GM18951 (cell line): ENCODE measurements around the gene TNFRSF4.
"Not testable (repeated sequence)": the region's sequence is repeated elsewhere in the genome, so short reads cannot be mapped to it uniquely, and the experiment has no call there.

Source experiments
- POLR2A ChIP-seq: IDR thresholded peaks from 4 replicates; pipeline ENCODE4 v1.6.1; 2011; ENCODE audit warnings: mild to moderate bottlenecking; ENCODE audit not compliant: insufficient read length, insufficient read depth; ENCODE audit errors: extremely low read depth
- in situ Hi-C: fragments of 300-500 bp; cut with MboI; formaldehyde crosslinking; loops from one replicate; pipeline ENCODE4 v1.12.0; 2022; ENCODE audit warnings: low sequenced_read_pairs, mixed read lengths, inconsistent platforms; ENCODE audit not compliant: unreplicated experiment

Gene TNFRSF4

GRCh38 chr1:1253972-1254666 lies 40.2 kb upstream of the TNFRSF4 start:
- in situ Hi-C loops, result no loop called here

GRCh38 chr1:1253314-1253713 lies 39.4 kb upstream of the TNFRSF4 start:
- in situ Hi-C loops, result no loop called here
- no peak for TF ChIP-seq POLR2A

More at GRCh38 chr1:1253972-1254666, 40.2 kb upstream of the TNFRSF4 start:
- TF ChIP-seq POLR2A, result no peak

- TF ChIP-seq POLR2A, result peak; percentile 45
- in situ Hi-C loops, result no loop called here
Observed at GRCh38 chr1:1250786-1251284, 36.9 kb upstream of the TNFRSF4 start.

DNA sequence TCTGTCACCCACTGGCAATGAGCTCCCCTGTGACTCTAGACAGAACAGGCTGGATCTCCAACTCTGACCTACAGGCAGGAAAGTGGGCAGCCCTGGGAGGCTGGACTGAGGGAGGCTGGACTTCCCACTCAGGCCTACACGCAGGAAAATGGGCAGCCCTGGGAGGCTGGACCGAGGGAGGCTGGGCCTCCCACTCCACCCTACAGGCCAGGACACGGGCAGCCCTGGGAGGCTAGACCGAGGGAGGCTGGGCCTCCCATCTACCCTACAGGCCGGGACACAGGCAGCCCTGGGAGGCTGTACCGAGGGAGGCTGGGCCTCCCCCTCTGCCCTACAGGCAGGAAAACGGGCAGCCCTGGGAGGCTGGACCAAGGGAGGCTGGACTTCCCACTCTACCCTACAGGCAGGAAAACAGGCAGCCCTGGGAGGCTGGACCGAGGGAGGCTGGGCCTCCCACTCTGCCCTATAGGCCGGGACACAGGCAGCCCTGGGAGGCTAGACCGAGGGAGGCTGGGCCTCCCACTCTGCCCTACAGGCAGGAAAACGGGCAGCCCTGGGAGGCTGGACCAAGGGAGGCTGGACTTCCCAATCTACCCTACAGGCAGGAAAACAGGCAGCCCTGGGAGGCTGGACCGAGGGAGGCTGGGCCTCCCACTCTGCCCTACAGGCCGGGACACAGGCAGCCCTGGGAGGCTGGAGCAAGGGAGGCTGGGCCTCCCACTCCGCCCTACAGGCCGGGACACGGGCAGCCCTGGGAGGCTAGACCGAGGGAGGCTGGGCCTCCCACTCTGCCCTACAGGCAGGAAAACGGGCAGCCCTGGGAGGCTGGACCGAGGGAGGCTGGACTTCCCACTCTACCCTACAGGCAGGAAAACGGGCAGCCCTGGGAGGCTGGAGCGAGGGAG lies 34.3 kb upstream of the TNFRSF4 start:
- in situ Hi-C loops, result not testable (repeated sequence)

DNA sequence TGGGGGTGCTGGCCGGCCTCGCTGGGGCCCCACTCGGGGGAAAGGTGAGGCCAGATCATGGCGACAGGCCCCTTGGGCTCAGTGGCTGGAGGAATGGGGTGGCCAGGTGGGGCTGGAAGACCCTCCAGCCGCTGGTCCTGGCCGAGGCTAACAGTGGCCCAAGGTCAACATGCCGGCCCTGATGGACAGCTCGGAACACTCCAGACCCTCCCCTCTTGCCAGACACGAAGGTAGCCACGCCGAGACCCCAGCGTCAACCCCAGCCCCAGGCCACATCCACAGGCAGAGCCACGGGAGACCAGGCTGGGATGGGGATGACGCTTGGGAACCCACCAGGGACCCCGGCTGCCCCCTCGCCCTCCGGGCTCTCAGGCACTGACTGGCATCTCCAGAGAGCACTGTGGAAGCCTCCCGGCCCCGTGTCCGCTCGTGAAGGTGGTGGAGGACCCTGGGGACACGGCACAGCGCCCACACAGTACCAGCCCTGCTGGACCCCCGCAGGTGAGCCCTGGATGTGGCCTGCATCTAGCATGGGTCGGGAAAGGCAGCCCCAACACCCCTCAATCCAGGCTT lies 33.5 kb upstream of the TNFRSF4 start:
- in situ Hi-C loops, result no loop called here
- TF ChIP-seq POLR2A, result no peak

DNA sequence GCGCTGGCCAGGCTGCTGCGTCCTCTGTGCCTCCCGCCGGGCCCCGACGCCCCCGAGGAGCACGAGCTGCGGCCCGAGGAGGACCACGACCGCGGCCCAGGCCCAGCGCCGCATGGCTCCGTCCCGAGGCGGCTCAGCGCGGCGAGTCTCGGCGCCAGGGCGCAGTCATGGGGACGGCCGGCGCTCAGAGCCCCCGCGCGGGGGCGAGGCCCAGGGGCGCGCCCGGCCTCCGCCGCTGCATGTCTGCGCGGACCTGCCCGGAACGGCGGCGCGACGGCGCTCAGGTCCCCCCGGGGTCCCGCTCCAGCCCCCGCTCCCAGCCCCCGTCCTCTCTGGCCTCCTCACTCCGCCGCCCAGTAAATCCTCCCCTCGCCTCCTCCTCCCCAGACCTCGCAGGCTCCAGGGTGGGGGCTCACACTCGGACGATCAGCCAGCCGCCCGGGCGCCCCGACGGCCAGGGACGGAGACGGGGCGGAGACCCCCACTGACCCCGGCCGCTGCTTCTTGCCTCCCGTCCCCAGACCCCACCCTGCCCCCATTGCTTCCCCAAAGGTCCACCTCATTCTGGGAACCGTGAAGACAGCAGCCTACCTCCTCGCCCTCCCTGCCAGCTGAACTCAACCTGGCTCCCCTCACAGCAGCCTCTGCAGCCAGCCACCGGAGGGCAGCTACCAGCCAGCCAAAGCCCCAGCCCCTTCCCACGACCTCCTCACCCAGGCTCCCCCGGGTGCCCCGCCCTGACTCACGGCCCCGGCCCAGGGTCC lies 32.8 kb upstream of the TNFRSF4 start, which contains the start of gene C1QTNF12:
Gene C1QTNF12, minus strand, starts transcription at position 146 of the 764 bp plus-strand sequence. Its CDS starts 32 bp downstream, at position 114.
- TF ChIP-seq POLR2A, result no peak
- in situ Hi-C loops, result no loop called here

- no peak for TF ChIP-seq POLR2A
- in situ Hi-C loops, result no loop called here
Observed at GRCh38 chr1:1245817-1246576, 32.0 kb upstream of the TNFRSF4 start.

GRCh38 chr1:1245178-1245816 lies 31.3 kb upstream of the TNFRSF4 start:
- TF ChIP-seq POLR2A, result no peak
- in situ Hi-C loops, result no loop called here

DNA sequence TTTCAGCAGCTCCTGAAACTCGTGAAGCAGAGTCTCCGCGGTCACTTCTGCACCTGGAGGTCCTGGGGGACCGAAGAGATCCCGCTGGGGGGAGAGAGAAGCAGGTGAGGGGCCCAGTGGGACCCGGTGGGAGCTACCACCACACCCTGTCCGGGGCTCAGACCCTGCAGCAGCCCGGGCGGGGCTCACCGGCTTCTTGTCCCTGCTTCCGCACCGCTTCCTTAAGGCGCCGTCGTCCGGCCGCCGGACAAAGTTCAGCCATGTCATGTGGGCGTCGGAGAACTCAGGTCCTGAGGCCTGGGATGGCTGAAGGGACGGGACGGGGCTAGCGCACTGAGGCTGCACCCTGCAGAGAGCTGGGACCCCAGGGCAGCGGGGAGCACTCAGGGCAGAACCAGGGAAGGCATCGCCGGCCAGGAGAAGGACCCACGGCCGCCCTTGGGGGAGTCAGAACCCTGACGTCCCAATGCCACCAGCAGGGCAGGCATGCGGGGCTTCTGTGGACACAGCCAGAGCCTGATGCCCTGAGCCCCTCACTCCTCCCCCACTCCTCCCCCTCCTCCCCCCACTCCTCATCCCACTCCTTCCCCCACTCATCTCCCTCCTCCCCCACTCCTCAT lies 30.3 kb upstream of the TNFRSF4 start:
- in situ Hi-C loops, result no loop called here

GRCh38 chr1:1243807-1244191 lies 29.8 kb upstream of the TNFRSF4 start:
- in situ Hi-C loops, result no loop called here
- no peak for TF ChIP-seq POLR2A

More for the DNA sequence above, 30.3 kb upstream of the TNFRSF4 start:
- no peak for TF ChIP-seq POLR2A

- TF ChIP-seq POLR2A, result no peak
- in situ Hi-C loops, result no loop called here
Observed at GRCh38 chr1:1243266-1243660, 29.3 kb upstream of the TNFRSF4 start.
